Measurements from ENCODE around the gene DNAI2. TPM values are rescaled to one million over a fixed set of nuclear protein-coding genes. Genes with fewer than 3 reads are reported as not detected.

Gene DNAI2
- total RNA-seq, 1 donor, result not detected

DNA sequence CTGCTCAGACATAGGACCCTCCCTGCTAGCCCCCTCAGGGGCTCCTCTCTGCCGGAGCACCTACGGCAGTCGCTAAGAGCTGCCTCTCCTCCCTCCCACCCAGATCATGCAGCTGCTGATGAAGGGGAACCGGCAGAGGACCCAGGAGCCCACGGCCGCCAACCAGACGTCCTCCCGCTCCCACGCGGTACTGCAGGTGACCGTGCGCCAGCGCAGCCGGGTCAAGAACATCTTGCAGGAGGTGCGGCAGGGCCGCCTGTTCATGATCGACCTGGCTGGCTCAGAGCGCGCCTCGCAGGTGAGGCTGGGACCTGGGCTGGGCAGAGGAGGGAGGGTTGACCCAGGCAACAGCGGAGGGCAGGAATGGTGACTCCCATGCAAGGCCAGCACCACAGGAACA, 70.6 kb downstream of the DNAI2 start:
- Histone ChIP-seq H3K4me2 (ENCODE audit: insufficient read depth, low read length) (no peak overlapping the region), H3K79me2 (ENCODE audit: insufficient read depth, low read length) (no peaks in the 10 kb centered on the region), H3K27me3 (ENCODE audit: insufficient read depth, low read length) (no peaks in the 10 kb centered on the region), H3K4me3 (ENCODE audit: insufficient read depth, low read length) (no peak overlapping the region), H3K9me3 (ENCODE audit: low read depth, low read length) (no peaks in the 10 kb centered on the region), H3K4me1 (ENCODE audit: insufficient read depth, low read length) (no peaks in the 10 kb centered on the region), H4K20me1 (ENCODE audit: insufficient read depth, low read length) (no peaks in the 10 kb centered on the region), H3K27ac (ENCODE audit: low read depth, low read length) (no peak overlapping the region), H2AFZ (ENCODE audit: low read length) (no peak overlapping the region), H3K36me3 (ENCODE audit: insufficient read depth, low read length) (no peaks in the 10 kb centered on the region)
- DNase-seq (ENCODE audit: insufficient read length, low spot score, missing footprints), result no peak
- TF ChIP-seq, protein P1, sequence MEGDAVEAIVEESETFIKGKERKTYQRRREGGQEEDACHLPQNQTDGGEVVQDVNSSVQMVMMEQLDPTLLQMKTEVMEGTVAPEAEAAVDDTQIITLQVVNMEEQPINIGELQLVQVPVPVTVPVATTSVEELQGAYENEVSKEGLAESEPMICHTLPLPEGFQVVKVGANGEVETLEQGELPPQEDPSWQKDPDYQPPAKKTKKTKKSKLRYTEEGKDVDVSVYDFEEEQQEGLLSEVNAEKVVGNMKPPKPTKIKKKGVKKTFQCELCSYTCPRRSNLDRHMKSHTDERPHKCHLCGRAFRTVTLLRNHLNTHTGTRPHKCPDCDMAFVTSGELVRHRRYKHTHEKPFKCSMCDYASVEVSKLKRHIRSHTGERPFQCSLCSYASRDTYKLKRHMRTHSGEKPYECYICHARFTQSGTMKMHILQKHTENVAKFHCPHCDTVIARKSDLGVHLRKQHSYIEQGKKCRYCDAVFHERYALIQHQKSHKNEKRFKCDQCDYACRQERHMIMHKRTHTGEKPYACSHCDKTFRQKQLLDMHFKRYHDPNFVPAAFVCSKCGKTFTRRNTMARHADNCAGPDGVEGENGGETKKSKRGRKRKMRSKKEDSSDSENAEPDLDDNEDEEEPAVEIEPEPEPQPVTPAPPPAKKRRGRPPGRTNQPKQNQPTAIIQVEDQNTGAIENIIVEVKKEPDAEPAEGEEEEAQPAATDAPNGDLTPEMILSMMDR (IDR thresholded peaks at IDR 0.05; ENCODE audit: extremely low read depth, low read depth, low read length), result no peak

- no peak for DNase-seq (ENCODE audit: insufficient read length, low spot score, missing footprints)
- H3K4me1 ChIP-seq (ENCODE audit: insufficient read depth, low read length), result no peaks in the 10 kb centered on the region
- TF ChIP-seq, protein P1 (IDR thresholded peaks at IDR 0.05; ENCODE audit: extremely low read depth, low read depth, low read length), result no peak
Measured at GRCh38 chr17:74345433-74346241, 71.6 kb downstream of the DNAI2 start.

GRCh38 chr17:74347646-74348045, 73.6 kb downstream of the DNAI2 start:
- no peaks in the 10 kb centered on the region for H3K27me3 ChIP-seq (ENCODE audit: insufficient read depth, low read length)
- no peak for DNase-seq (ENCODE audit: insufficient read length, low spot score, missing footprints)
- TF ChIP-seq, protein P1 (IDR thresholded peaks at IDR 0.05; ENCODE audit: extremely low read depth, low read depth, low read length), result no peak
- no peak overlapping the region for H3K4me2 ChIP-seq (ENCODE audit: insufficient read depth, low read length)
- H2AFZ ChIP-seq (ENCODE audit: low read length), result no peak overlapping the region
- no peaks in the 10 kb centered on the region for H3K4me1 ChIP-seq (ENCODE audit: insufficient read depth, low read length)
- no peaks in the 10 kb centered on the region for H4K20me1 ChIP-seq (ENCODE audit: insufficient read depth, low read length)
- no peaks in the 10 kb centered on the region for H3K9me3 ChIP-seq (ENCODE audit: low read depth, low read length)
- no peaks in the 10 kb centered on the region for H3K79me2 ChIP-seq (ENCODE audit: insufficient read depth, low read length)
- H3K36me3 ChIP-seq (ENCODE audit: insufficient read depth, low read length), result no peaks in the 10 kb centered on the region
- no peak overlapping the region for H3K4me3 ChIP-seq (ENCODE audit: insufficient read depth, low read length)
- H3K27ac ChIP-seq (ENCODE audit: low read depth, low read length), result no peak overlapping the region

More at GRCh38 chr17:74345433-74346241, 71.6 kb downstream of the DNAI2 start:
- H3K4me3 ChIP-seq (ENCODE audit: insufficient read depth, low read length), result no peak overlapping the region
- H3K9me3 ChIP-seq (ENCODE audit: low read depth, low read length), result no peaks in the 10 kb centered on the region
- H3K4me2 ChIP-seq (ENCODE audit: insufficient read depth, low read length), result no peak overlapping the region
- H4K20me1 ChIP-seq (ENCODE audit: insufficient read depth, low read length), result no peaks in the 10 kb centered on the region
- H3K36me3 ChIP-seq (ENCODE audit: insufficient read depth, low read length), result no peaks in the 10 kb centered on the region
- no peaks in the 10 kb centered on the region for H3K79me2 ChIP-seq (ENCODE audit: insufficient read depth, low read length)
- H2AFZ ChIP-seq (ENCODE audit: low read length), result no peak overlapping the region
- H3K27ac ChIP-seq (ENCODE audit: low read depth, low read length), result no peak overlapping the region
- H3K27me3 ChIP-seq (ENCODE audit: insufficient read depth, low read length), result no peaks in the 10 kb centered on the region

DNA sequence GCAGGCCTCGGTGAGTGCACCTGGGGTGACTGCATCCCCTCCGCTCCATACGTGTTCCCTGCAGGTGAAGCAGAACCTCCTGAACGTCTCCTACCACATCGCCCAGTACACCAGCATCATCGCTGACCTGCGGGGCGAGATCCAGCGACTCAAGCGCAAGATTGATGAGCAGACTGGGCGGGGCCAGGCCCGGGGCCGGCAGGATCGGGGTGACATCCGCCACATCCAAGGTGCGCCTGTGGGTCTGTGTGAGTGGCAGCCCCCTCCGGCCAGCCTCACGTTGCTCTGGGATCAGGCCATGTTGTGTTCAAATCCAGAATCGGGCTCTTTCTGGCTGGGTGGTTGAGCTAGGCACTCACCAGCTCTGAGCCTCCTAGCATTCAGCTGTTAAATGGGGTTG, 75.1 kb downstream of the DNAI2 start:
- no peaks in the 10 kb centered on the region for H3K4me1 ChIP-seq (ENCODE audit: insufficient read depth, low read length)
- no peaks in the 10 kb centered on the region for H3K9me3 ChIP-seq (ENCODE audit: low read depth, low read length)
- no peak overlapping the region for H3K4me2 ChIP-seq (ENCODE audit: insufficient read depth, low read length)
- H3K27me3 ChIP-seq (ENCODE audit: insufficient read depth, low read length), result peaks cover 3% of the 10 kb centered on the region
- H3K27ac ChIP-seq (ENCODE audit: low read depth, low read length), result no peak overlapping the region
- no peaks in the 10 kb centered on the region for H3K79me2 ChIP-seq (ENCODE audit: insufficient read depth, low read length)
- H4K20me1 ChIP-seq (ENCODE audit: insufficient read depth, low read length), result no peaks in the 10 kb centered on the region
- TF ChIP-seq, protein P1 (IDR thresholded peaks at IDR 0.05; ENCODE audit: extremely low read depth, low read depth, low read length), result no peak
- no peak for DNase-seq (ENCODE audit: insufficient read length, low spot score, missing footprints)
- no peaks in the 10 kb centered on the region for H3K36me3 ChIP-seq (ENCODE audit: insufficient read depth, low read length)
- H2AFZ ChIP-seq (ENCODE audit: low read length), result no peak overlapping the region
- H3K4me3 ChIP-seq (ENCODE audit: insufficient read depth, low read length), result no peak overlapping the region
